ENCODE results near the gene TRMT112. TPM values are rescaled to one million over a fixed set of nuclear protein-coding genes. Genes with fewer than 3 reads are reported as not detected.

TRMT112 gene
- total RNA-seq, 6 experiments from 2014 or later, result 246 to 269 (median 261) TPM

DNA sequence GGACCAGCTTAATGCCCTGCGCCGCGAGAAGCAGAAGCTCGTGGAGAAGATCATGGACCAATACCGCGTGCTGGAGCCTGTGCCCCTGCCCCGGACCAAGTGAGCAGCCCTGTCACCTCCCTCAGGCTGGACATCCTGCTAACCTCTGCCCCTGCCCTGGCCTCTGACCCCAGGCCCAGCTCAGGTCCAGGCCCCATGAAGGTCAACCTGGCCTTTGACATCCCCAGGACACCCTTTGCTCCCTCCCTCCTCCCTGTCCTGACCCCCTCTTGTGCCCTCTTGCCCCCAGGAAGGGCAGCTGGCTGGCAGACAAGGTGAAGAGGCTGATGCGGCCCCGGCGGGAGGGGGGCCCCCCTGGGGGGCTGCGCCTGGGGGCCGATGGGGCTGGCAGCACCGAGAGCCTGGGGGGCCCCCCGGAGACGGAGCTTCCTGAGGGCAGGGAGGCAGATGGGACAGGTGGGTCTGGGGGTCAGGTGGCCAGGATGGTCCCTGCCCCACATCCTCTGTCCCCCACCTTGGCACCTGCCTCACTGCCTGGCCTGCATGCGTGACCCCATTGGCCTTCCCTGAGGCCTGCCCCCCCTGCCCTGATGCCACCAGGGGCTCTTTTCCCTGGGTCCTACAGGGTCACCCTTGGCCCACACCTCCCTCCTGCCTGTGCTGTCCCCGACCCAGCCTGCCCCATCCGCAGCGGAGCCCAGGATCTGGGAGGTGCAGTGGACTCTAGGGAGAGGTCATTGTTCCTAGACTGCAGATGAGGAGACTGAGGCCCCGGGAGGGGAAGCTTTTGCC, 36.6 kb upstream of the TRMT112 start:
- Mint-ChIP-seq H3K27ac (no peak overlapping the region), H3K4me3 (no peak overlapping the region), H3K36me3 (ENCODE audit: low read depth) (no peaks in the 10 kb centered on the region), H3K27me3 (ENCODE audit: insufficient read depth) (peaks cover 2% of the 10 kb centered on the region; the same call in 1 of the 2 replicates), H3K4me1 (ENCODE audit: low read depth) (peaks cover 22% of the 10 kb centered on the region), H3K9me3 (no peaks in the 10 kb centered on the region)
- TF ChIP-seq, protein P1, sequence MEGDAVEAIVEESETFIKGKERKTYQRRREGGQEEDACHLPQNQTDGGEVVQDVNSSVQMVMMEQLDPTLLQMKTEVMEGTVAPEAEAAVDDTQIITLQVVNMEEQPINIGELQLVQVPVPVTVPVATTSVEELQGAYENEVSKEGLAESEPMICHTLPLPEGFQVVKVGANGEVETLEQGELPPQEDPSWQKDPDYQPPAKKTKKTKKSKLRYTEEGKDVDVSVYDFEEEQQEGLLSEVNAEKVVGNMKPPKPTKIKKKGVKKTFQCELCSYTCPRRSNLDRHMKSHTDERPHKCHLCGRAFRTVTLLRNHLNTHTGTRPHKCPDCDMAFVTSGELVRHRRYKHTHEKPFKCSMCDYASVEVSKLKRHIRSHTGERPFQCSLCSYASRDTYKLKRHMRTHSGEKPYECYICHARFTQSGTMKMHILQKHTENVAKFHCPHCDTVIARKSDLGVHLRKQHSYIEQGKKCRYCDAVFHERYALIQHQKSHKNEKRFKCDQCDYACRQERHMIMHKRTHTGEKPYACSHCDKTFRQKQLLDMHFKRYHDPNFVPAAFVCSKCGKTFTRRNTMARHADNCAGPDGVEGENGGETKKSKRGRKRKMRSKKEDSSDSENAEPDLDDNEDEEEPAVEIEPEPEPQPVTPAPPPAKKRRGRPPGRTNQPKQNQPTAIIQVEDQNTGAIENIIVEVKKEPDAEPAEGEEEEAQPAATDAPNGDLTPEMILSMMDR (IDR thresholded peaks at IDR 0.05), result no peak
- no peak for DNase-seq

DNA sequence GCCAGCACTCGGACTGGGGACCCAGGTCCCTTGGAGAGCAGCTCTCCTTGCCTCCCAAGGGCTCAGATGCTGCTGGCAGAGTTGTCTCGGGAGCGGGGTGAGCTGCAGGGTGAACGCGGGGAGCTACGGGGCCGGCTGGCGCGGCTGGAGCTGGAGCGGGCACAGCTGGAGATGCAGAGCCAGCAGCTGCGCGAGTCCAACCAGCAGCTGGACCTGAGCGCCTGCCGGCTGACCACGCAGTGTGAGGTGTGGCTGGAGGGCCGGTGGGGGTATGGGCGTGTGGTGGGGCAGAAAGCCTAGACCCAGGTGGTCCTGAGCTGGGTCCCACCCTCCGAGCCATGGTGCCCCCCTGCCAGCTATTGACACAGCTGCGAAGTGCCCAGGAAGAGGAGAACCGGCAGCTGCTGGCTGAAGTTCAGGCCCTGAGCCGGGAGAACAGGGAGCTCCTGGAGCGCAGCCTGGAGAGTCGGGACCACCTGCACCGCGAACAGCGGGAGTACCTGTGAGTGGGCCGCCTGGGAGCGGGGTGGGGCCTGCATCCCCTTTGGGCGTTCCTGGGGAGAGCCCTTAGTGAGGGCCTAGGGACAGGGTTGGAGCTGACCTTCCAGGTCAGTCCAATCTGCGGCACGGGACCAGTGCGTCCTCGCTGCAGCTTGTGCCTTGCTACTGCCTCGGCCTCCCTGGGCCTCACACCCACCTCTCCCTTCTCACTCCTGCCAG, 35.8 kb upstream of the TRMT112 start:
- no peak overlapping the region for H3K27ac Mint-ChIP-seq
- TF ChIP-seq, protein P1 (IDR thresholded peaks at IDR 0.05), result no peak
- DNase-seq, result no peak
- H3K27me3 Mint-ChIP-seq (ENCODE audit: insufficient read depth), result peaks cover 2% of the 10 kb centered on the region; the same call in 1 of the 2 replicates
- no peaks in the 10 kb centered on the region for H3K36me3 Mint-ChIP-seq (ENCODE audit: low read depth)
- no peaks in the 10 kb centered on the region for H3K9me3 Mint-ChIP-seq
- H3K4me3 Mint-ChIP-seq, result no peak overlapping the region
- peaks cover 19% of the 10 kb centered on the region for H3K4me1 Mint-ChIP-seq (ENCODE audit: low read depth)

DNA sequence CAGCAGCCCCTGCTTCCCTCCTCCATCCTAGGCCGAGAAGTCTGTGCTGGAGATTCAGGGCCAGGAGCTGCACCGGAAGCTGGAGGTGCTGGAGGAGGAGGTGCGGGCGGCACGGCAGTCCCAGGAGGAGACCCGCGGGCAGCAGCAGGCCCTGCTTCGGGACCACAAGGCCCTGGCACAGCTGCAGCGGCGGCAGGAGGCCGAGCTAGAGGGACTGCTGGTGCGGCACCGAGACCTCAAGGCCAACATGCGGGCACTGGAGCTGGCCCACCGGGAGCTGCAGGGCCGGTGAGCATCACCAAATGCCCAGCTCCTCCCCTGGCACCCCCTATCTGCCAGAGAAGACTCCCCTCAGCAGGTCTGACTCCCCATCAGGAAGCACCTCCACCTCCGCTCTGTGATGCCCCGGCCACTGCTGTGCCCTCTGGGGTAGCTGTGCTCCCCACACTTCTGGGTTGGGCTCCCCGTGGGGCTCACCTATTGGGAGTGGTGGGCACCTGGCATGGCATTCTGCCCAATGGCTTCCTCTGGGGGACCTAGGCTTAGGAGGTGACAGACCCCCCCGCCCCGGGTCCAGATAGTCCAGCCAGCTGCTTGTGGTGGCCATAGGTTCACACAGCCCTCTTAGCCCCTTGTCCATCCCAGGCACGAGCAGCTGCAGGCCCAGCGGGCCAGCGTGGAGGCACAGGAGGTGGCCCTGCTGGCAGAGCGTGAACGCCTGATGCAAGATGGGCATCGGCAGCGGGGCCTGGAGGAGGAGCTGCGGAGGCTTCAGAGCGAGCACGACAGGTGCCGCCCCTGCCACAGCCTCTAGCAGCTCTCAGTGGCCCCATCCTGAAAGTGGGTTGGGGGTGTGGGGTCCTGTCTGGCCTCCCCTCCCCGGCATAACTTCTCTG, 35.0 kb upstream of the TRMT112 start:
- Mint-ChIP-seq H3K9me3 (no peaks in the 10 kb centered on the region), H3K4me1 (ENCODE audit: low read depth) (peaks cover 12% of the 10 kb centered on the region), H3K4me3 (no peak overlapping the region), H3K27me3 (ENCODE audit: insufficient read depth) (peaks cover 4% of the 10 kb centered on the region), H3K36me3 (ENCODE audit: low read depth) (no peaks in the 10 kb centered on the region), H3K27ac (no peak overlapping the region)
- TF ChIP-seq, protein P1 (IDR thresholded peaks at IDR 0.05), result no peak
- no peak for DNase-seq

DNA sequence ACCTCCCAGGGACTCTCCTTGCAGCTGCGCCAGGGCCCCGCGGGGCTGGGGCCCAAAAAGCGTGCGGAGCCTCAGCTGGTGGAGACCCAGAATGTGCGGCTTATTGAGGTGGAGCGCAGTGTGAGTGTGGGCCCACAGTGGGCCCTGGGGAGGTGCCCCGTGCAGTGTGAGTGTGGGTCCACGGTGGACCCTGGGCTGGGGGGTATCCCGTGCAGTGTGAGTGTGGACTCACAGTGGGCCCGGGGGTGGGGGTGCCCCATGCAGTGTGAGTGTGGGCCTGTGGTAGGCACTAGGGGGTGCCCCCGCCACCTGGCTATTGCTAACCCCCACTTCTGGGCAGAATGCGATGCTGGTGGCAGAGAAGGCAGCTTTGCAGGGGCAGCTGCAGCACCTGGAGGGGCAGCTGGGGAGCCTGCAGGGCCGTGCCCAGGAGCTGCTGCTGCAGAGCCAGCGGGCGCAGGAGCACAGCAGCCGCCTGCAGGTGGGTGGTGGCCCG, 33.8 kb upstream of the TRMT112 start:
- H3K4me1 Mint-ChIP-seq (ENCODE audit: low read depth), result peaks cover 6% of the 10 kb centered on the region; the same call in 1 of the 2 replicates
- DNase-seq, result no peak
- H3K9me3 Mint-ChIP-seq, result no peaks in the 10 kb centered on the region
- H3K4me3 Mint-ChIP-seq, result no peak overlapping the region
- H3K27me3 Mint-ChIP-seq (ENCODE audit: insufficient read depth), result peaks cover 4% of the 10 kb centered on the region
- TF ChIP-seq, protein P1 (IDR thresholded peaks at IDR 0.05), result peak; percentile 5; the same call in 1 of the 2 replicates
- no peak overlapping the region for H3K27ac Mint-ChIP-seq
- H3K36me3 Mint-ChIP-seq (ENCODE audit: low read depth), result no peaks in the 10 kb centered on the region

DNA sequence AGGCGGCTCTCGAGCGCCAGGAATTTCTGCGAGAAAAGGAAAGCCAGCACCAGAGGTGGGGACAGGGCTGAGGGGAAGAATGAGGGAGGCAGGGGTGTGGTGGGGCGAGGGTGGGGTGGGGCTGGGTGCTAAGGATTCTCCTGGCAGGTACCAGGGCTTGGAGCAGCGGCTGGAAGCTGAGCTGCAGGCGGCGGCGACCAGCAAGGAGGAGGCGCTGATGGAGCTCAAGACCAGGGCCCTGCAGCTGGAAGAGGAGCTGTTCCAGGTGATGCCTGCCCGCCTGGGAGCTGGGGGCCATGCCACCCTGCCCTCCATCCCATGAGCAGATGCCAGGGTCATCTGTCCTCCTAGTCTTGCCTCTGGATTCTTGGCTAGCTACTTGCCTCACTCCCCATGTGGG, 32.0 kb upstream of the TRMT112 start:
- Mint-ChIP-seq H3K27me3 (ENCODE audit: insufficient read depth) (peaks cover 8% of the 10 kb centered on the region), H3K9me3 (no peaks in the 10 kb centered on the region)

More for the DNA sequence above, 32.0 kb upstream of the TRMT112 start:
- Mint-ChIP-seq H3K4me3 (no peak overlapping the region), H3K4me1 (ENCODE audit: low read depth) (no peaks in the 10 kb centered on the region), H3K36me3 (ENCODE audit: low read depth) (no peaks in the 10 kb centered on the region), H3K27ac (no peak overlapping the region)
- DNase-seq, result no peak
- TF ChIP-seq, protein P1 (IDR thresholded peaks at IDR 0.05), result no peak

All from HFFc6 (cell line).